ENCODE data around the gene FZR1.
A peak's percentile ranks its signal among the peaks of the same experiment; 100 is the strongest.

FZR1 gene

GRCh38 chr19:3474010-3474409 is 32.1 kb upstream of the FZR1 start:
- DNase-seq (no peak), ATAC-seq (no peak)

- ATAC-seq (no peak), DNase-seq (no peak)
These were observed 31.5 kb upstream of the FZR1 start for GRCh38 chr19:3474614-3475013.

GRCh38 chr19:3475449-3475848 is 30.7 kb upstream of the FZR1 start:
- ATAC-seq, result no peak
- DNase-seq, result no peak

DNA sequence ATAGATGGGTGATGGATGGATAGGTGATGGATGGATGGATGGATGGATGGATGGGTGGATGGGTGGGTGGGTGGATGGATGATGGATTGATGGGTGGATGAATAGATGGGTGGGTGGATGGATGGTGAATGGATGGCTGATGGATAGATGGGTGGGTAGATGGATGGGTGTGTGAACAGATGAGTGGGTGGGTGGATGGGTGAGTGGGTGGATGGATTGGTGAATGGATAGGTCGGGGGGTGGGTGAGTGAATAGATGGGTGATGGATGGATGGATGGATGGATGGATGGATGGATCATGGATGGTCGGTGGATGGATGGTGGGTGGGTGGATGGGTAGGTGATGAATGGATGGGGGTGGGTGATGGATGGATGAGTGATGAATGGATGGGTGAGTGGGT is 29.3 kb upstream of the FZR1 start:
- ATAC-seq, result no peak

DNA sequence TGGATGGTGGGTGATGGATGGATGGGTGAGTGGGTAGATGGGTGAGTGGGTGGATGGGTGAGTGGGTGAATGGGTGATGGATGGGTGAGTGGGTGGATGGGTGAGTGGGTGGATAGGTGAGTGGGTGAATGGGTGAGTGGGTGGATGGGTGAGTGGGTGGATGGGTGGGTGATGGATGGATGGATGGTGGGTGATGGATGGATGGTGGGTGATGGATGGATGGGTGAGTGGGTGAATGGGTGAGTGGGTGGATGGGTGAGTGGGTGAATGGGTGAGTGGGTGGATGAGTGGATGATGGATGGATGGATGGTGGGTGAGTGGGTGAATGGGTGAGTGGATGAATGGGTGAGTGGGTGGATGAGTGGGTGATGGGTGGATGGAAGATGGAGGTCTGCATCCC is 28.6 kb upstream of the FZR1 start:
- DNase-seq, result no peak
- ATAC-seq, result no peak

More for the DNA sequence above, 29.3 kb upstream of the FZR1 start:
- no peak for DNase-seq

DNA sequence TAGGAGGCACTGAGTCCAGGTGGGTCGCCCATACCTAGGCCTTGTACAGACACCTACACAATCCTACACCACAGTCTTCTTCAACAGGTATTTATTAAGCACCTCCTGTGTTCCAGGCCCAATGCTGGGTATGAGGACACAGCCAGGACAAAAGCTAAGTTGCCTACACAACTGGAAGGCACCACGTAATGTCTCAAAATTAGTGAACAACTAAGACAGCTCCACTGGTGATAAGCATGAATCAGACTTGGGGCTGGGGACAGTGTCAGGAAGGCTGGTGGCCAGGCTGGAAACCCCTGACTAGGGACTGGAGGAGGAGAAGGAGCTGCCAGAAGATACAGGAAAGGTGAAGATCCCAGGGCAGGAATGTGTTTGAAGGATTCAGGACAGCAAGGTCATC is 28.2 kb upstream of the FZR1 start:
- DNase-seq (no peak), ATAC-seq (no peak)

DNA sequence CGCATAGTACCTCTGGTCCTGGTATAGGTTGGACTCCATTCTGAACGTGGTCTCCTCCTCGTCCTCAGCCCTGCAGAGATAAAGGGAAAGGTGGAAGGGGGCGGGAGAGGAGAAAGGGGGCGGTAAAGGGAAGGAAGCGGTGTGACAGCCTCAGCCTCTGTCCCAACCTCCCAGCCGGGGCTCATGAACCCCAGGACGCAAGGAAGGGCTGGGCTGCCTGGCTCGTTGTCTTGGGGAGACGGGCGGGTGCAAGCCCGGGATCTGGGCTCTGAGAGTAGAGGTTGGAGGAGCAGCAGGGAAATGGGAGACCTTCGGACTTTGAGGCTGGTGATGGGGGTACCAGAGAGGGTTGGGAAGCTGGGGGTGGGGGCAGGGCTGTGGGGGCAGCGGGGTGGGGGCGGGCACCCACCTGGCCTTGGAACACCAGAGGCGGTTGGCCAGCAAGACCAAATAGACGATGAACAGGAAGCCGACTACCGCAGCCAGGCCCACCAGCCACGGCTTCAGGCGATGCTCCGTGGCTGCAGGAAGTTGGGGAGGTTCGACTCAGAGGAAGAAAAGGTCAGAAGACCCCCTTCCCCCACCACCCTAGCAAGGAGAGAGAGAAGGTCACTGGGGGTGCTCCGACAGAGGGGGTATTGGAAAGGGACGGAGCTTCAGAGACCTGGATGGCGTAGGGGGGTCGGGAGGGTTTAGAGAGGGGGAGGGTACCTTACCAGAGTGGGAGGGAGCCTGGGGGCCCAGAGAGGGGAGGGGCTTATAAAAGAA is 27.5 kb upstream of the FZR1 start:
- DNase-seq (peak; percentile 16), ATAC-seq (peak; percentile 13)

DNA sequence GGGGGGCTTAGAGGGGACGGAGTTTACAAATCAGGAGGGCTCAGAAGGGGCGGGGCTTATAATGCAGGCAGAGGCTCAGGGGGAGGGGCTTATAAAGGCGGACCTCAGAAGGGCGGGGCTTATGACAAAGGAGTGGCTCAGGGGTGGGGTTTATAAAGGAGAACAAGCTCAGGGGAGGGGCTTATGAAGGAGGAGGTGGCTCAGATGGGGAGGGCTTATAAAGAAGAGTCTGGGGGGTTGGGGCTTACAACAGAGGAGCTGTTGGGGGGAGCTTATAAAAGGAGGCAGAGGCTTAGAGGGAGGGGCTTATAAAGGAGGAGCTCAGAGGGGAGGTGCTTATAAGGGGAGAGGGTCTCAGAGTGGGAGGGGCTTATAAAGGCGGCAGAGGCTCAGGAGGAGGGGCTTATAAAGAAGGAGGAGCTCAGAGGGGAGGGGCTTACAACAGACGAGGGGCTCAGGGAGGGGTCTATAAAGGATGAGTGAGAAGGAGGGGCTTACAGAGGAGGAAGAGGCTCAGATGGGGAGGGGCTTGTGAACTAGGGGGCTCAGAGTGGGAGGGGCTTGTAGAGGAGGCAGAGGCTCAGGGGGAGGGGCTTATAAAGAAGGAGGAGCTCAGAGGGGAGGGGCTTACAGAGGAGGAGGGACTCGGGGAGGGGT is 26.8 kb upstream of the FZR1 start:
- peak; percentile 55 for DNase-seq
- ATAC-seq, result peak; percentile 11

GRCh38 chr19:3479834-3480215 is 26.3 kb upstream of the FZR1 start:
- ATAC-seq, result no peak
- peak; percentile 33 for DNase-seq

DNA sequence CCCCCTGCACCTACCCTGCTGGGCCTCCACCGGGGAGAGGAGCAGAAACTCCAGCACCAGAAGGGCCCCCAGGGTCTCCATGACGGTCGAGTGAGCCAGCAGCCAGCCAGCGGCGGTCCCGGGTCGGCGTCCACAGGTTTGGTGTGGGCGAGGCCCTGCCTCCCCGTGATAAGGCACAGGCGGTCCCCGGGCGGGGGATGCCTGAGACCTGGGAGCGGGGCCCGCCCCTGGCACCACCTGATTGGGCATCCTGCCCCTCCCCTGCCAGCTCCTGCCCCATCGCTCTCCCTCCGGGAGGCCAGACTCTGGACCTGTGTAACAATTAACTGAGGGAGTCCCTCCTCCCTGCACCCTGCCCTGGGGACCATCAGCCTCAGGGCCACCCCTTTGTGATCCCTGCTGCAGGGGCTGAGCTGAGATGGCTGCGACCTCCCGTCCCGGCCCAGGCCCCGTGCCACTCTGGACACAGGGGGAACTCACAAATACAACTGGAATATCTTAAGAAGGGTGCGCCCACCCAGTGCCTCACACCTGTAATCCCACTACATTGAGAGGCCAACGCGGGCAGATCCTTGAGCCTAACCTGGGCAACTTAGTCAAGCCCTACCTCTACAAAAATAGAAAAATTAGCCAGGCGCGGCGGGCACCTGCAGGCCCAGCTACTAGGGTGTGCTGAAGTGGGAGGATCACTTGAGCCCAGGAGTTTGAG is 25.6 kb upstream of the FZR1 start, which contains the start of gene SMIM24:
Gene SMIM24, minus strand, starts transcription at position 143 of the 709 bp plus-strand sequence. Its CDS starts 62 bp downstream, at position 81.
- ATAC-seq (no peak), DNase-seq (no peak)

- DNase-seq (no peak), ATAC-seq (no peak)
These were observed 24.6 kb upstream of the FZR1 start for GRCh38 chr19:3481241-3482090.

DNA sequence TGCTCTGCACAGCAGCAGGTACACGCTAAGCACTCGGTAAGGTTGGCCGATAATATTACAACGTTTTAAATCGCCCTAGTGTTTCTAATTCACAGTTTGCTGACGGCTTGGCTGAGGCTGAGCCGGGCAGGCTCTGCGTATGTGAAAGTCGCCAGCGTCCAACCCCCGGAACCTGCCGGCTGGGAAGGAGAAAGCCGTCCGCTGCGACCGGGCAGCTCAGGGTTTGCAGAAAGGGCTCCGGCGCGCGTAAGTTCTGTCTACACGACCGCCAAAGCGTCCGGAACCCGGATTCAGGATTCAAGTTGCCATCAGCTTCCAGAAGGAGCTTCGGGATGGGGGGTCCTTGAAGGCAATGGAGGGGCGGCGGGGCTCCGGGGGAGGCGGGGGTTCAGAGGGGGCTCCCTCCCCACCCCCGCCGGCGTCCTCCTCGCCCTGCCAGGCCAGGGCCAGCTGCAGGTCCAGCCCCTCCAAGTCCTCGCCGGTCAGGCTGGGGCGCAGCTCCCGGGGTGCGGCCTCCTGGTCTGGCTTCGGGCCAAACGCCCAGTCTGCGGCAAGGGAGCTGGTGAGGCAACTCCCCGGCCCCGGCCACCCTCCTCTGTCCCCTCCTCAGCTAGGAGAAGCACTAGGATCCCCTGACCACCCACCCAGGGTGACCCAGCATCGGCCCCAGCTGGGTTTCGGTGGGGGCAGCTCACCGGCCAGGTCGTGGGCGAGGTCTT is 23.4 kb upstream of the FZR1 start:
- ATAC-seq (no peak), DNase-seq (no peak)

- no peak for DNase-seq
- ATAC-seq, result no peak
These were observed 22.9 kb upstream of the FZR1 start, which contains the start of gene SMIM44 for GRCh38 chr19:3483226-3483628. TSS of gene SMIM44 (minus strand) at chr19:3483441. CDS start at chr19:3483403, 38 bp downstream.

- DNase-seq, result no peak
- no peak for ATAC-seq
These were observed 14.6 kb upstream of the FZR1 start for GRCh38 chr19:3491396-3492119.

- no peak for DNase-seq
These were observed 13.8 kb upstream of the FZR1 start for GRCh38 chr19:3492131-3492839.

GRCh38 chr19:3492919-3493318 is 13.2 kb upstream of the FZR1 start:
- no peak for ATAC-seq
- DNase-seq, result no peak

More at GRCh38 chr19:3492131-3492839, 13.8 kb upstream of the FZR1 start:
- ATAC-seq, result no peak

GRCh38 chr19:3493651-3494050 is 12.5 kb upstream of the FZR1 start:
- no peak for ATAC-seq
- DNase-seq, result no peak

GRCh38 chr19:3494051-3494450 is 12.1 kb upstream of the FZR1 start:
- peak; percentile 53 for ATAC-seq
- peak; percentile 58 for DNase-seq

- peak; percentile 56 for ATAC-seq
- peak; percentile 67 for DNase-seq
These were observed 11.6 kb upstream of the FZR1 start for GRCh38 chr19:3494559-3494958.

Measured in stimulated activated naive CD8-positive, alpha-beta T cell treated with anti-CD3 and anti-CD28 coated beads, Interleukin-15, Interleukin-2, amounts not matched to agents 100 U/mL and 50 U/mL, for 24 hours (primary cell).